ENCODE data around the gene KRT33B. TPM values are rescaled to one million over a fixed set of nuclear protein-coding genes. Genes with fewer than 3 reads are reported as not detected.
A peak's percentile ranks its signal among the peaks of the same experiment; 100 is the strongest.
"Not testable (repeated sequence)": the region's sequence is repeated elsewhere in the genome, so short reads cannot be mapped to it uniquely, and the experiment has no call there.

The KRT33B gene
- total RNA-seq, 1 experiment from 2014 or later, result 1.3 TPM

DNA sequence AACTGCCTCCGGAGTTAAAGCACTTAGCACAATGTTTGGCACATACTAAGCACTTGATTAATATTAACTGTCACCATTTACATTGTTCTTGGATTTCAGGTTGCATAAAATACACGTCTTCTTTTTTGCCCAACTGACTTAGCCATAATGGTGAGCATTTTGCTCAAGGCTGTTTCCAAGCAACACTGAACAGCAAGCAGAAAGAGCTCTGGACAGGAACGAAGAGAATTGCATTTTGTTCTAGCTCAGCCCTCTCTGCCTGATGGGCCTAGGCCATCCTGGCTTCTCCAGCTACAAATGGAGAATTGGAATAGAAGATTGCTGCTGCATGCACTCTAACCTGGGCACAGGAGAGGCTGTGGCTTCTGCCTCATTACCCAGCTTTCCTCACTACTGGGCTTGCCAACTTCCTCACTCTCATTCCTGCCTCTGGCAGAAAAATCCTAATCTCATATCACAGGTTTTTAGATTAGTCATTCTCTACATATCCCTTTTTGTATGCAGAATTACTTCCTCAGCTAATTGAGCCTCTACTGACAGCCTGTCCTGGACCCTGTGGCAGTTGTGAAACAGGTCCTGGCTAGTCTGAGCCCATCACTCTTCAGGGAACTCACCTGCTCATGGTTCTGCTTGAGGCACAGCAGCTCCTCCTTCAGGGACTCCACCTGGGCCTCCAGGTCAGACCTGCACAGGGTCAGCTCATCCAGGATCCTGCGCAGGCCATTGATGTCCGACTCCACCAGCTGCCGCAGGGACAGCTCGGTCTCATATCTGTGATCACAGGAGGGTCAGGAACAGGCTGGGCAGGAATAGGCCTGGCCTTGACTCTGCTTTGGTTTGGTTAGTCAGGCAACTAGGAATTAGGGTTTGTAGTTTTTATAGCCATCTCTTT is 21.5 kb downstream of the KRT33B start:
- DNase-seq (ENCODE audit: low read depth), result no peak

DNA sequence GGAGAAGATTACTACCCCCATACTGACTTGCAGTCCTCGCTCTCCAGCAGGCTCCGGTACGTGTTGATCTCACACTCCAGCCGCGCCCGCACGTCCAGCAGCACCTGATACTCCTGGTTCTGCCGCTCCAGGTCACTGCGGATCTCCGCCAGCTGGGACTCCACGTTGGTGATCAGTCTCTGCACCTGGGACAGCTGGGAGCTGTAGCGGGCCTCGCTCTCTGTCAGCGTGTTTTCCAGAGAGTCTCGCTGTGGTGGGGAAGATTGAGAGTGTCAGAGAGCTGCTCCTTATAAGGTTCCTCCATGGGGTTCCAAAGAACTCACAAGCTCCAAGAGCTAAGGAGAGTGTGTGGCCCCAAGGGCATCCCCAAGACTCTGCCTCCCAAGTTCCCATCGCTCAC is 23.2 kb downstream of the KRT33B start:
- not testable (repeated sequence) for DNase-seq (ENCODE audit: low read depth)

- no peak for DNase-seq (ENCODE audit: low read depth)
Observed at GRCh38 chr17:41345992-41346391, 23.6 kb downstream of the KRT33B start.

GRCh38 chr17:41343029-41343428 is 26.6 kb downstream of the KRT33B start:
- no peak for DNase-seq (ENCODE audit: low read depth)

GRCh38 chr17:41340934-41341861 is 28.4 kb downstream of the KRT33B start:
- no peak for DNase-seq (ENCODE audit: low read depth)

DNA sequence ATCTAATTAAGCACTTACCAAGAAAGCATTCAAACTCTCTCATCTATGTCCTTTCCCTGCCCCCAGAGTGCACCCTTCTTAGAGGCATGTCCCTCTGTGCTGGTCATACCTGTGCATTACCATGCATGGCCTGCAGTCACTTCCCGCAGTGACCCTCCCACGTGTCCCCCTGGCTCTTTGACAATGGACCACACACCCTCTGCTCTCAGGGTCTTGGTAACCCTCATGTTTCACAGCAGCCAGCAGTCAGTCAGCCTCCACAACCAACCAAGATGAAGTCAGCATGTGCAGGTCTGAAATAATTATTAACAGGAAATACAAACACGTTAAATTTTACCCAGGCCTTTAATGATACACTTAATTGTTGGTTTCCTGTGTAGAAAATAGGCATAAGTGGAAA is 29.1 kb downstream of the KRT33B start:
- no peak for DNase-seq (ENCODE audit: low read depth)

DNA sequence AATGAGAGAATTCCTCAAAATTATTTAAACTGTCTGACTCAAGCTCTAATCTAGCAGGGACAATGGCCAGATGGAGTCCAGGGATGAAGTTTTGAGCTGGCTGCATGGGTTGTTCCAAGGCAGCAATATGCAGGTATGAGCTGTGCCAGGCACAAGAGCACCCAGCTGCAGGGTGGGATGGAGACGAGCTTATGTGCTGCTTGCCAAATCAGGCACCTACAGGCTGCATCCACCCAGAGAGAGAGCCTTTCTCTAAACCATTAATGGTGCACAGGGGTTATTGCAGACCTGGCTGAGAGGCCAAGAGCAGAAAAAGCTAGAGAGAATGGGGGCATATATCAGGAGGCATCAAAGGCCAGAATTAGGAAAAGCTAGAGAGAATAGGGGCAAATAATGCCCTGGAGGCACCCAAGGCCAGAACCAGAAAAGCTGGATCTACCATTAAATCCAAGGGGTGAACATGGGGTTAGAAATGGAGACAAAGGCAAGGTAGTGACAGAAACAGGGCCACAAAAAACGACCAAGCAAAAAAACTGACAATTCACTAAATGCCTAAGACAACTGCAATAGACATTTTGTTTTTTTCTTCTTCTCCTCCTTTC is 29.9 kb downstream of the KRT33B start:
- DNase-seq (ENCODE audit: low read depth), result no peak

DNA sequence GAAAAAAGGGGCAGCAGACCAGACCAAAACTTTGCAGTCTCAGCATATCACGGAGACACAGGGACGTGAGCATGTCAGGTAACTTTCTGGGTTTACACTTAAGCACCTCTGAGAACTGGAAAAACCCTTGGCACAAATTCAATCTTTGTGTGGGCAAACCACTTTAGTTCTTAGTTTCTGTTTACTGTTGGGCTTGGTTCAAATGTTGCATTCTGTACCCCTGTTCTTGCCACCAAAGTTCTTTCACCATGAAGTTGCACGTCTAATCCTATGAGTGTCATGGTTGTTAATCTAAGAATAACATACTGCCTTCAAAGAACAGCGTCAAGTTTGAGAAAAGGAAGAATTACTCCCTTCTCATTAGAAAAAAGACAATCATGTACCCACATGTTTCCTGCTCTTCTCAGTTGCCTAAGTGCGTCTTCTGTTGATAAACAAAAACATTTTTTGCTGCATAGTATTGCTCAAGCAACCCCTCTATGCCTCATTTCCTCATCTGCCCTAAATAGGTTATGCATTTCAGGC is 30.6 kb downstream of the KRT33B start:
- peak; percentile 60 for DNase-seq (ENCODE audit: low read depth)

GRCh38 chr17:41335747-41336146 is 33.9 kb downstream of the KRT33B start:
- DNase-seq (ENCODE audit: low read depth), result no peak

DNA sequence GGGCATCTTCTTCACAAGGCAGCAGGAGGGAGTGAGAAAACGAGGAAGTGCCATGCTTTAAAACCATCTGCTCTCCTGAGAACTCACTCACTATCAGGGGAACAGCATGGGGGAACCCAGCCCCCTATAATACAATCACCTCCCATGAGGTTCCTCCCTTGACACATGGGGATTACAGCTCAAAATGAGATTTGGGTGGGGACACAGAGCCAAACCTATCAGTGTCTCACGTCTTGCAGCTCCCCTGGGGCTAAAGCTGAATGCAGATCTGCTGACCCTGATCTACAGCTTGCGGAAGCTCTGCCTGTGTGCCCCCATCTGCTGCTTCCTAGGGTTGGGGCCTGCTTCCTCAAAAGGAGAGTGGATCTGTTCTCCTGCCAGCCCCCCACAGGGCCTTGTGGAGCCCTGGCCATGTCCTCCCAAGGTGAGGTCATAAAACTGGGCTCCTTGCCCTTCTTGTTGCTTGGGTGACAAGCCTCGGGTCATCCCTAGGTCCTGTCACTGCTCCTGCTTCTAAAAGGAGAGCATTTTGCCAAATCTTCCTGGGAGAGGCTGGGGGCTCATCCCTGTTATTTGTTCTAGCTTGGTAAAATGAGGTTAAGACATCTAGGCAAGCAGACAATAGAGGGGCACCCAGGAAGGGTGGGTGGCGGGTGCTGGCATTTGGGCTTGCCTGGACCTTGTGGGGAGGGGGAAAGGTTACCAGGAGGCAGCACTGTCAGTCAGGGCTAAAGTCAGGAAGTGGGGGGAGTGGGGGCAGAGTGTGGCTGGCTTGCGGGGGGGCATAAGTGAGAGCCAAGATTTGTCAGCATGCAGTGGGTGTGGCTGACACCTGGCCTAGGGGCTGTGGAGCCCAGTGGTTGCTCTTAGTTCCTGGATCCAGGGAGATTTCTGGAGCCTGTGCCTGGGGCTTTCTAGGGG is 35.0 kb downstream of the KRT33B start:
- peak; percentile 21 for DNase-seq (ENCODE audit: low read depth)

- DNase-seq (ENCODE audit: low read depth), result no peak
Observed at GRCh38 chr17:41333836-41334235, 35.8 kb downstream of the KRT33B start.

GRCh38 chr17:41333098-41333497 is 36.5 kb downstream of the KRT33B start:
- no peak for DNase-seq (ENCODE audit: low read depth)

- no peak for DNase-seq (ENCODE audit: low read depth)
Observed at GRCh38 chr17:41332239-41332638, 37.4 kb downstream of the KRT33B start.

DNA sequence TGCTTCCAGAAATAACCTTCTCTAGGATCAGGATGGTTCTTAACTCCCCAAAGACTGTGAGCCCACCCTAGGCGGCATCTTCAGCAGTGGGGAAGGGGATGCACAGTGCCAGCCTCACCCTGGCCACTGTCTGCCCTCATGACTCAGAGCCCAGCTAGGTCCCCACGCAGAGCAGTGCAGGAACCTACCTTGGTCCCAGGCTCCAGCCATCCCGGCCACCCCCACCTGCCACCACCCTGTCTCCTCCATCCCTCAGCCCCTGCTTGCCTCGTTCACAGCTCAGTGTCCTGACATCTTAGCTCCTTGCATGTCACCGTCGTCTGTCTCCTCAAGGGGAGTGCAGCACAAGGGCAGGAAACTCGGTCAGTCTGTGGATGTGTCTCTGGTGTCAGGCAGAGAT is 38.0 kb downstream of the KRT33B start:
- DNase-seq (ENCODE audit: low read depth), result no peak

DNA sequence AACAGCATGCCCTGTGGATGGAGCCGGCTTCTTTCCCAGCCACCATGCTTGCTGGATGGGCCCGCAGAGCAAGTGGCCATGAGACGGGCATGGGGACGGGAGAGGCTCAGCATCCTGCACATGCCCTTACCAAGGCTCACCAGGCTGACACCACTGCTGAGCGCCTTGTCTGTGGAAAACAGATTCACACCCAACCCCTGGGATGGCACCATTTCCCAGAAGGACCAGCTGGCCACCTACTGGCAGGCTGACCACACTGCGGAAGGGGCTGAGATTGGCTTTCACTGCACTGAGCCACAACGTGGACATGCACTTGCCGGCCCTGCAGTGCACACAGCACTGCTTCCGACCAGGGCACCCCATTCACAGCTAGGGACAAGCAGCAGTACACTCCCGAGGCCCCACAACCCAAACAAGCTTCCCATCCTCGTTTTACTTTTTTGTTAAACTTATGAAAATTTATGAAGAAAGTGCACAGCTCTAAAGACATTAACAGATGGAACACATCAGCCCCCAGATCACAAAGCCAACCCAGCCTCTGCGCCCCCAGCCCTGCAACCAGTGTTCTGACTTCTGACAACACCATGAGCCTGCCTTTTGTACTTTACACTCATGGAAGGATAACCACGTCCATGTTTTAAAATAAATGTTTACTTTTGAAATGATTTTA is 40.2 kb downstream of the KRT33B start:
- peak; percentile 63 for DNase-seq (ENCODE audit: low read depth)

- DNase-seq (ENCODE audit: low read depth), result no peak
Observed at GRCh38 chr17:41328207-41328606, 41.4 kb downstream of the KRT33B start.

DNA sequence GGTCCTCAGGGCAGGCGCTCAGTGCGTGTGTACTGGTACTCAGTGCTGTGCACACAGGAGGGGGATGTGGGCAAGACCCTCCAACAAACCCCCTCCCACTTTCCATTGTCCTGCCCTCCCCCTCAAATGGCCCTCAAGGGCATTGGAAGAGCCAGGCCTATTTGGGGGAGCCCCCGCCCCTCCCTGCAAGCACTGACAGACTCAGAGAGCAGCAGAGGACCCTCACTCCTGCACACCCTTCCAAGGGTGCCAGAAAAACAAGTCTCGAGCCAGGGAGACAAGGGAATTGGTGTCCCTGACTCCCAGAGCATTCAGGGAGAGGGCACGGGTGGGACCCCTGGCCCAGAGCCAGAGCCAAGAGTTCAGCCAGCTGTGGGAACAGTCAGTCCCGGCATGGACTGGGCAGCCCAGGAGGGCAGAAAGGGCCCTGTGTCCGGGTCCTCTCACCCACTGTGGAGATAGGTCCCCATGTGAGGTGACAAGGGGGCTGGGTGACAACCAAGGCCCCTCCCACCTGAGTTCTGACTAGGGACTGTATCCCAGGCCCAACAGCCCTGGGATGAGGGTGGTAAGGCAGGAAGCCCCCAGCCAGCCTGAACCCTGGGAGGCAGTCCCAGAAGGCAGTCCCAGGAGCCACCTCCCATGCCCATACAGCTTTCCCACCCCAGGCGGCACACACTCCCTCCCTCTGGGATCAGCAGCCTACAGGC is 42.0 kb downstream of the KRT33B start:
- DNase-seq (ENCODE audit: low read depth), result no peak

DNA sequence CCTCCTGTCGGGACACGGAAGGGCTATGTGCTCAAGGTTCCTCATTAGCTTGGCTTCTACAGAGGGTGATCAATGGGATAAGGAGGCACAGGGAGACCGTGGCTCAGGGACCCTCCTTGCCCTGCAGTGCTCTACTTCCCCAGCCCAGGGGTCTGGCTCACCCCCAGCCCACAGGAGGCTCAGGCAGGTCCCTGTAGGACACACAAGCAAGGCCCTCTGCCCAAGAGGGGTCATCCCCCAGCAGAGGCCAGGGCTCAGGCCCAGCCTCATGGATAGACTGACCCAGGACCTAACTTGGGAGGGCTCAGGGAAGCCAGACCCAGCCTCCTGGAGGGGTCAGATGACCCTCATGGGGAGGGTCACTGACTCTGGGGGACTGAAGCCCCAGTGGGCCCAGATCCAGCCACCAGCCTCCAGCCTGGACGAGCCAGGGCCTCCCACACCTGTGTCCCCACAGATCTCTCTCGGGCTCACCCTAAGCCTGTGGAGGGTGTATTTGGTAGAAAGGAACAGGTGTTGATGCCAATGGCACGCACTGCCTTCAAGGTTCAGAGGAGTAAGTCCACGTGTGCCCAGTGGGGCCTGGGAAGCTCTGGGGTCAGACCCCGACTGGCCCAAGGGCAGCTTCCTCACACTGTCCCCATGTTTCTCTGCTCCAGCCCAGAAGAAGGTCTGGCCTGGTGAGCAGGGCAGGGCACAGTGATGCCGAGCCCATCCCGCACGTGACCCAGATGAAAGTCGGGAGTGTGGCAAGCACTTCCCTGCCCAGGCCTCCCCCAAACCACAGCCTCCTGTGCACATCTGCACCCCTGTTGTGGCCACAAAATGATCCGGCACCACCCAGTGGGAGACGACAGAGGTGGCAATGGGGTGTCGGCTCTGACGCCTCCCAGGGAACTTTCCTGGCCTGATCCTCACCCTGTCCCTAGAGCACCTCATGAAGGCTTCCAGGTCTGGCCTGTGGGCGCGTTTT is 43.2 kb downstream of the KRT33B start:
- no peak for DNase-seq (ENCODE audit: low read depth)
